ENCODE measurements around the gene SEC23A.

Gene SEC23A

DNA sequence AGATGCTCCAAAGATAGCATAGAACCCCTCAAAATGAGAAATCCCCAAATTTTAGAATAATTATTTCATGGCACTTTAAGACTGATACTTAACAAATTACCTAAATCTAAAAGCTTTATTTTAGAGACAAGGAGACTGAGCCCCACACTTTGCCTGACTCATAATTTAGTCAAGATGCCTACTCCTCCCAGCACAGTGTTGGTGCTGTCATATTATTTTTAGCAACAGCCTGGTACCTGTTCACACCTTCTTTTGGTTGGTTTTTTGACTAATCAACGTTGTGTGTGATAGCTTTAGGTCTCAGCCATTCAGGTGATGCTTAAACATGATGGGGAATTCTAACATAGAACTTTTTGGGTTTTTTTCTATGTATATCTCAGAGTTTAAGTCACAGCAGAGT, 120.2 kb downstream of the SEC23A start:
- TF ChIP-seq ZNF670 (tag by site-specific recombination; IDR thresholded peaks at IDR 0.05; ENCODE audit: low read depth) (no peak), KLF7 (tag by site-specific recombination; IDR thresholded peaks at IDR 0.05; ENCODE audit: borderline replicate concordance) (no peak), ZNF394 (tag by site-specific recombination; IDR thresholded peaks at IDR 0.05; ENCODE audit: borderline replicate concordance) (no peak), ZNF223 (tag by site-specific recombination; IDR thresholded peaks at IDR 0.05) (no peak), ZNF529 (tag by site-specific recombination; IDR thresholded peaks at IDR 0.05; ENCODE audit: insufficient replicate concordance) (no peak), ZNF510 (tag by site-specific recombination; IDR thresholded peaks at IDR 0.05; ENCODE audit: insufficient replicate concordance) (no peak), ZNF350 (tag by site-specific recombination; IDR thresholded peaks at IDR 0.05) (no peak), ZXDB (tag by site-specific recombination; IDR thresholded peaks at IDR 0.05) (no peak)
- TF ChIP-seq, protein P1, sequence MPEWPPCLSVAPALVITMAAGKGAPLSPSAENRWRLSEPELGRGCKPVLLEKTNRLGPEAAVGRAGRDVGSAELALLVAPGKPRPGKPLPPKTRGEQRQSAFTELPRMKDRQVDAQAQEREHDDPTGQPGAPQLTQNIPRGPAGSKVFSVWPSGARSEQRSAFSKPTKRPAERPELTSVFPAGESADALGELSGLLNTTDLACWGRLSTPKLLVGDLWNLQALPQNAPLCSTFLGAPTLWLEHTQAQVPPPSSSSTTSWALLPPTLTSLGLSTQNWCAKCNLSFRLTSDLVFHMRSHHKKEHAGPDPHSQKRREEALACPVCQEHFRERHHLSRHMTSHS (tag by site-specific recombination; IDR thresholded peaks at IDR 0.05): no peak
- TF ChIP-seq, protein P2, sequence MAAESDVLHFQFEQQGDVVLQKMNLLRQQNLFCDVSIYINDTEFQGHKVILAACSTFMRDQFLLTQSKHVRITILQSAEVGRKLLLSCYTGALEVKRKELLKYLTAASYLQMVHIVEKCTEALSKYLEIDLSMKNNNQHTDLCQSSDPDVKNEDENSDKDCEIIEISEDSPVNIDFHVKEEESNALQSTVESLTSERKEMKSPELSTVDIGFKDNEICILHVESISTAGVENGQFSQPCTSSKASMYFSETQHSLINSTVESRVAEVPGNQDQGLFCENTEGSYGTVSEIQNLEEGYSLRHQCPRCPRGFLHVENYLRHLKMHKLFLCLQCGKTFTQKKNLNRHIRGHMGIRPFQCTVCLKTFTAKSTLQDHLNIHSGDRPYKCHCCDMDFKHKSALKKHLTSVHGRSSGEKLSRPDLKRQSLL (tag by site-specific recombination; IDR thresholded peaks at IDR 0.05): no peak
- TF ChIP-seq, protein P3, sequence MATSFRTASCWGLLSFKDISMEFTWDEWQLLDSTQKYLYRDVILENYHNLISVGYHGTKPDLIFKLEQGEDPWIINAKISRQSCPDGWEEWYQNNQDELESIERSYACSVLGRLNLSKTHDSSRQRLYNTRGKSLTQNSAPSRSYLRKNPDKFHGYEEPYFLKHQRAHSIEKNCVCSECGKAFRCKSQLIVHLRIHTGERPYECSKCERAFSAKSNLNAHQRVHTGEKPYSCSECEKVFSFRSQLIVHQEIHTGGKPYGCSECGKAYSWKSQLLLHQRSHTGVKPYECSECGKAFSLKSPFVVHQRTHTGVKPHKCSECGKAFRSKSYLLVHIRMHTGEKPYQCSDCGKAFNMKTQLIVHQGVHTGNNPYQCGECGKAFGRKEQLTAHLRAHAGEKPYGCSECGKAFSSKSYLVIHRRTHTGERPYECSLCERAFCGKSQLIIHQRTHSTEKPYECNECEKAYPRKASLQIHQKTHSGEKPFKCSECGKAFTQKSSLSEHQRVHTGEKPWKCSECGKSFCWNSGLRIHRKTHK (tag by site-specific recombination; IDR thresholded peaks at IDR 0.05): no peak
- TF ChIP-seq, protein P4, sequence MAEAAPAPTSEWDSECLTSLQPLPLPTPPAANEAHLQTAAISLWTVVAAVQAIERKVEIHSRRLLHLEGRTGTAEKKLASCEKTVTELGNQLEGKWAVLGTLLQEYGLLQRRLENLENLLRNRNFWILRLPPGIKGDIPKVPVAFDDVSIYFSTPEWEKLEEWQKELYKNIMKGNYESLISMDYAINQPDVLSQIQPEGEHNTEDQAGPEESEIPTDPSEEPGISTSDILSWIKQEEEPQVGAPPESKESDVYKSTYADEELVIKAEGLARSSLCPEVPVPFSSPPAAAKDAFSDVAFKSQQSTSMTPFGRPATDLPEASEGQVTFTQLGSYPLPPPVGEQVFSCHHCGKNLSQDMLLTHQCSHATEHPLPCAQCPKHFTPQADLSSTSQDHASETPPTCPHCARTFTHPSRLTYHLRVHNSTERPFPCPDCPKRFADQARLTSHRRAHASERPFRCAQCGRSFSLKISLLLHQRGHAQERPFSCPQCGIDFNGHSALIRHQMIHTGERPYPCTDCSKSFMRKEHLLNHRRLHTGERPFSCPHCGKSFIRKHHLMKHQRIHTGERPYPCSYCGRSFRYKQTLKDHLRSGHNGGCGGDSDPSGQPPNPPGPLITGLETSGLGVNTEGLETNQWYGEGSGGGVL (tag by site-specific recombination; IDR thresholded peaks at IDR 0.05): no peak
- TF ChIP-seq, protein P5, sequence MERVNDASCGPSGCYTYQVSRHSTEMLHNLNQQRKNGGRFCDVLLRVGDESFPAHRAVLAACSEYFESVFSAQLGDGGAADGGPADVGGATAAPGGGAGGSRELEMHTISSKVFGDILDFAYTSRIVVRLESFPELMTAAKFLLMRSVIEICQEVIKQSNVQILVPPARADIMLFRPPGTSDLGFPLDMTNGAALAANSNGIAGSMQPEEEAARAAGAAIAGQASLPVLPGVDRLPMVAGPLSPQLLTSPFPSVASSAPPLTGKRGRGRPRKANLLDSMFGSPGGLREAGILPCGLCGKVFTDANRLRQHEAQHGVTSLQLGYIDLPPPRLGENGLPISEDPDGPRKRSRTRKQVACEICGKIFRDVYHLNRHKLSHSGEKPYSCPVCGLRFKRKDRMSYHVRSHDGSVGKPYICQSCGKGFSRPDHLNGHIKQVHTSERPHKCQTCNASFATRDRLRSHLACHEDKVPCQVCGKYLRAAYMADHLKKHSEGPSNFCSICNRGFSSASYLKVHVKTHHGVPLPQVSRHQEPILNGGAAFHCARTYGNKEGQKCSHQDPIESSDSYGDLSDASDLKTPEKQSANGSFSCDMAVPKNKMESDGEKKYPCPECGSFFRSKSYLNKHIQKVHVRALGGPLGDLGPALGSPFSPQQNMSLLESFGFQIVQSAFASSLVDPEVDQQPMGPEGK (tag by site-specific recombination; IDR thresholded peaks at IDR 0.05): no peak
- no peaks in the 10 kb centered on the region for H3K36me3 ChIP-seq (ENCODE audit: control insufficient read depth in 2 of 2, insufficient read depth in 1 of 2, low read length in 2 of 2)
- POLR2A ChIA-PET: no interaction called here
- no peak overlapping the region for H3K27ac ChIP-seq (ENCODE audit: extremely low read depth, low read depth, low read length)
- no peak overlapping the region for H3K4me3 ChIP-seq (ENCODE audit: low read depth, low read length)
- no peaks in the 10 kb centered on the region for H3K4me1 ChIP-seq (ENCODE audit: control insufficient read depth, insufficient read depth, low read length)
- H3K9me3 ChIP-seq (ENCODE audit: control insufficient read depth, insufficient read depth, low read depth, low read length): no peaks in the 10 kb centered on the region
- CTCF ChIA-PET: interaction anchor here (0.6 to 1.2 kb wide), 5 partner anchors 8 to 875 kb away, joined by 3 read pairs; no protein-coding TSS in a partner anchor

DNA sequence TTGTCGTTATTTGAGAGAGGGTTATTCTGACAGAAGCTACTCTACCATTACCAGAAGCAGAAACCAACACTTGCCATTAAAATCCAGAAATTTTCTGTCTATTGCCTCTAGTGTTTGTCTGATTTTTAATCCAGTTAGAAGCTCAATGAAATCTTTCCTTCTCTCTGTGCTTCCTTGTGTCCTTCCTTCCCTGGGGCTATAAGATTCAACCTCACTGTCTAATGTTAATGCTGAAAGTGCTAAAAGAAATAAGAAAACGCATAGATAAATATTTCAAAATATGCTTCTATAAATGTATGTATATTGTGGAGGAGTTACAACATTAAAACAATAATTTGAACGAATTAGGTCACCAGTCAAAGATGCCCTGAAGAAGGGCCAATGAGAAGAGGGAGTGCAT, 120.8 kb downstream of the SEC23A start:
- POLR2A ChIA-PET: no interaction called here
- CTCF ChIA-PET: interaction anchor here (0.6 to 1.2 kb wide), 4 partner anchors 9 to 876 kb away, joined by 3 to 5 read pairs (median 3); no protein-coding TSS in a partner anchor
- H3K9me3 ChIP-seq (ENCODE audit: control insufficient read depth, insufficient read depth, low read depth, low read length): no peaks in the 10 kb centered on the region
- H3K27ac ChIP-seq (ENCODE audit: extremely low read depth, low read depth, low read length): no peak overlapping the region
- no peak overlapping the region for H3K4me3 ChIP-seq (ENCODE audit: low read depth, low read length)
- no peaks in the 10 kb centered on the region for H3K4me1 ChIP-seq (ENCODE audit: control insufficient read depth, insufficient read depth, low read length)
- no peaks in the 10 kb centered on the region for H3K36me3 ChIP-seq (ENCODE audit: control insufficient read depth in 2 of 2, insufficient read depth in 1 of 2, low read length in 2 of 2)
- TF ChIP-seq SCRT2 (tag by site-specific recombination; IDR thresholded peaks at IDR 0.05): no peak
- TF ChIP-seq ZNF221 (tag by site-specific recombination; IDR thresholded peaks at IDR 0.05; ENCODE audit: borderline replicate concordance): no peak
- TF ChIP-seq, protein P6, sequence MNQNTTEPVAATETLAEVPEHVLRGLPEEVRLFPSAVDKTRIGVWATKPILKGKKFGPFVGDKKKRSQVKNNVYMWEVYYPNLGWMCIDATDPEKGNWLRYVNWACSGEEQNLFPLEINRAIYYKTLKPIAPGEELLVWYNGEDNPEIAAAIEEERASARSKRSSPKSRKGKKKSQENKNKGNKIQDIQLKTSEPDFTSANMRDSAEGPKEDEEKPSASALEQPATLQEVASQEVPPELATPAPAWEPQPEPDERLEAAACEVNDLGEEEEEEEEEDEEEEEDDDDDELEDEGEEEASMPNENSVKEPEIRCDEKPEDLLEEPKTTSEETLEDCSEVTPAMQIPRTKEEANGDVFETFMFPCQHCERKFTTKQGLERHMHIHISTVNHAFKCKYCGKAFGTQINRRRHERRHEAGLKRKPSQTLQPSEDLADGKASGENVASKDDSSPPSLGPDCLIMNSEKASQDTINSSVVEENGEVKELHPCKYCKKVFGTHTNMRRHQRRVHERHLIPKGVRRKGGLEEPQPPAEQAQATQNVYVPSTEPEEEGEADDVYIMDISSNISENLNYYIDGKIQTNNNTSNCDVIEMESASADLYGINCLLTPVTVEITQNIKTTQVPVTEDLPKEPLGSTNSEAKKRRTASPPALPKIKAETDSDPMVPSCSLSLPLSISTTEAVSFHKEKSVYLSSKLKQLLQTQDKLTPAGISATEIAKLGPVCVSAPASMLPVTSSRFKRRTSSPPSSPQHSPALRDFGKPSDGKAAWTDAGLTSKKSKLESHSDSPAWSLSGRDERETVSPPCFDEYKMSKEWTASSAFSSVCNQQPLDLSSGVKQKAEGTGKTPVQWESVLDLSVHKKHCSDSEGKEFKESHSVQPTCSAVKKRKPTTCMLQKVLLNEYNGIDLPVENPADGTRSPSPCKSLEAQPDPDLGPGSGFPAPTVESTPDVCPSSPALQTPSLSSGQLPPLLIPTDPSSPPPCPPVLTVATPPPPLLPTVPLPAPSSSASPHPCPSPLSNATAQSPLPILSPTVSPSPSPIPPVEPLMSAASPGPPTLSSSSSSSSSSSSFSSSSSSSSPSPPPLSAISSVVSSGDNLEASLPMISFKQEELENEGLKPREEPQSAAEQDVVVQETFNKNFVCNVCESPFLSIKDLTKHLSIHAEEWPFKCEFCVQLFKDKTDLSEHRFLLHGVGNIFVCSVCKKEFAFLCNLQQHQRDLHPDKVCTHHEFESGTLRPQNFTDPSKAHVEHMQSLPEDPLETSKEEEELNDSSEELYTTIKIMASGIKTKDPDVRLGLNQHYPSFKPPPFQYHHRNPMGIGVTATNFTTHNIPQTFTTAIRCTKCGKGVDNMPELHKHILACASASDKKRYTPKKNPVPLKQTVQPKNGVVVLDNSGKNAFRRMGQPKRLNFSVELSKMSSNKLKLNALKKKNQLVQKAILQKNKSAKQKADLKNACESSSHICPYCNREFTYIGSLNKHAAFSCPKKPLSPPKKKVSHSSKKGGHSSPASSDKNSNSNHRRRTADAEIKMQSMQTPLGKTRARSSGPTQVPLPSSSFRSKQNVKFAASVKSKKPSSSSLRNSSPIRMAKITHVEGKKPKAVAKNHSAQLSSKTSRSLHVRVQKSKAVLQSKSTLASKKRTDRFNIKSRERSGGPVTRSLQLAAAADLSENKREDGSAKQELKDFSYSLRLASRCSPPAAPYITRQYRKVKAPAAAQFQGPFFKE (tag by site-specific recombination; IDR thresholded peaks at IDR 0.05; ENCODE audit: borderline replicate concordance): no peak
- TF ChIP-seq SP7 (tag by site-specific recombination; IDR thresholded peaks at IDR 0.05): no peak
- no peak for TF ChIP-seq ZNF558 (tag by site-specific recombination; IDR thresholded peaks at IDR 0.05)
- no peak for TF ChIP-seq ZNF843 (tag by site-specific recombination; IDR thresholded peaks at IDR 0.05)
- no peak for TF ChIP-seq ZNF37A (tag by site-specific recombination; IDR thresholded peaks at IDR 0.05)
- TF ChIP-seq WT1 (tag by site-specific recombination; IDR thresholded peaks at IDR 0.05): no peak
- TF ChIP-seq ZNF140 (tag by site-specific recombination; IDR thresholded peaks at IDR 0.05): no peak

All from HEK293 (cell line).